HG03565 (cell line): Measurements from ENCODE around the gene KIF3C.
"Not testable (repeated sequence)": the region's sequence is repeated elsewhere in the genome, so short reads cannot be mapped to it uniquely, and the experiment has no call there.

Source experiments
- ATAC-seq: cut with Tn5 transposase; IDR thresholded peaks from one replicate; pipeline ENCODE4 v1.9.1; 2021; ENCODE audit warnings: mild to moderate bottlenecking, moderate library complexity; ENCODE audit not compliant: unreplicated experiment

Gene KIF3C

GRCh38 chr2:26000561-26001082 lies 18.3 kb upstream of the KIF3C start:
- no peak for ATAC-seq

GRCh38 chr2:25999406-25999805 lies 17.1 kb upstream of the KIF3C start:
- not testable (repeated sequence) for ATAC-seq

- not testable (repeated sequence) for ATAC-seq
These were observed 16.6 kb upstream of the KIF3C start for GRCh38 chr2:25998816-25999383.

- ATAC-seq, result no peak
These were observed 14.5 kb upstream of the KIF3C start for GRCh38 chr2:25996844-25997243.

GRCh38 chr2:25994509-25994908 lies 12.2 kb upstream of the KIF3C start:
- no peak for ATAC-seq

GRCh38 chr2:25993049-25993448 lies 10.8 kb upstream of the KIF3C start:
- no peak for ATAC-seq

- ATAC-seq, result no peak
These were observed 10.3 kb upstream of the KIF3C start for GRCh38 chr2:25992556-25992955.

- ATAC-seq, result no peak
These were observed 9.7 kb upstream of the KIF3C start for GRCh38 chr2:25991965-25992364.

- no peak for ATAC-seq
These were observed 6.9 kb upstream of the KIF3C start for GRCh38 chr2:25989154-25989553.

- ATAC-seq, result no peak
These were observed 5.8 kb upstream of the KIF3C start for GRCh38 chr2:25988134-25988533.

- no peak for ATAC-seq
These were observed 1.4 kb upstream of the KIF3C start for GRCh38 chr2:25983735-25984134.

GRCh38 chr2:25982968-25983280 lies 627 bp upstream of the KIF3C start:
- no peak for ATAC-seq

GRCh38 chr2:25981596-25982272 lies 563 bp downstream of the KIF3C start:
- no peak for ATAC-seq

GRCh38 chr2:25980951-25981350 lies 1.3 kb downstream of the KIF3C start:
- no peak for ATAC-seq

GRCh38 chr2:25980076-25980887 lies 2.0 kb downstream of the KIF3C start:
- no peak for ATAC-seq

- ATAC-seq, result no peak
These were observed 3.3 kb downstream of the KIF3C start for GRCh38 chr2:25979001-25979400.

GRCh38 chr2:25977768-25978167 lies 4.5 kb downstream of the KIF3C start:
- no peak for ATAC-seq

GRCh38 chr2:25976983-25977741 lies 5.1 kb downstream of the KIF3C start:
- ATAC-seq, result no peak

- ATAC-seq, result no peak
These were observed 10.1 kb downstream of the KIF3C start for GRCh38 chr2:25972049-25972823.

GRCh38 chr2:25971596-25971995 lies 10.7 kb downstream of the KIF3C start:
- no peak for ATAC-seq
